ENCODE results near the gene MACF1.
"Not testable (repeated sequence)": the region's sequence is repeated elsewhere in the genome, so short reads cannot be mapped to it uniquely, and the experiment has no call there.

MACF1 gene

DNA sequence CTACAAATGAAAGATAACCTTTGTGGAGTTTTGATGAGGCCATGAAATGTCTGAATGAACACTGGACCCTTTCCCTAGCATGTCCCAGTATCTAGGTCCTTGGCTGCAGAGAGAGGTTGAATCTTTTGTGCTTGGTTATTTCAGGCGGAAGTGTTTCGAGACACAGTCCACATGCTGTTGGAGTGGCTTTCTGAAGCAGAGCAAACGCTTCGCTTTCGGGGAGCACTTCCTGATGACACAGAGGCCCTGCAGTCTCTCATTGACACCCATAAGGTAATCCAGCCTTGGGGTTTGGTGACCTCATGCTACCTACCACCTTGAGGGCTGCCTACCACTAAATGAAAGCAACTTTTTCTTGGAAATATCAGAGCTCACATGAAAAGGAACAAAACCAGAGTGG, 248.0 kb downstream of the MACF1 start:
- DNase-seq (ENCODE audit: low read depth, low spot score): no peak

- DNase-seq (ENCODE audit: low read depth, low spot score): no peak
Observed at GRCh38 chr1:39453603-39454002, 249.1 kb downstream of the MACF1 start.

GRCh38 chr1:39458991-39459390, 254.5 kb downstream of the MACF1 start:
- DNase-seq (ENCODE audit: low read depth, low spot score): no peak

DNA sequence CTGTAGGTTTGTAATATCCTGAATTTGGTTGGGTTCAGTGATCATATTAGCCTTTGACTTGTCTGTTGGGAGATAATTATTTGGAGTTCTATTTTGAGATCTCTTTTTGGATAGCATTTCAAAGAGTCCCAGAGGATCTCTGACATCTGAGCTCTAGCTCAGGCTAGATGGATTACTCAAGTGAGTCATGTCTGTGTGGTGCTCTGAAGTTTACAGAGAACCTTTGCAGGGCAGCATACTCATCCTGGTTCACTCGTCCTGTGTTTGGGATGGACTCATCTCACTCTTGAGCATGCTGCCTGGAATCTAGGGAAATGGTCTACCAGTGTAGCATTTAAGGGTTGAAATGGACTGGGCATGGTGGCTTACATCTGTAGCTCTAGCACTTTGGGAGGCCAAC, 257.6 kb downstream of the MACF1 start:
- no peak for DNase-seq (ENCODE audit: low read depth, low spot score)

GRCh38 chr1:39466413-39467107, 262.1 kb downstream of the MACF1 start:
- no peak for DNase-seq (ENCODE audit: low read depth, low spot score)

- not testable (repeated sequence) for DNase-seq (ENCODE audit: low read depth, low spot score)
Observed at GRCh38 chr1:39467108-39467720, 262.7 kb downstream of the MACF1 start.

GRCh38 chr1:39469150-39469549, 264.7 kb downstream of the MACF1 start:
- DNase-seq (ENCODE audit: low read depth, low spot score): no peak

DNA sequence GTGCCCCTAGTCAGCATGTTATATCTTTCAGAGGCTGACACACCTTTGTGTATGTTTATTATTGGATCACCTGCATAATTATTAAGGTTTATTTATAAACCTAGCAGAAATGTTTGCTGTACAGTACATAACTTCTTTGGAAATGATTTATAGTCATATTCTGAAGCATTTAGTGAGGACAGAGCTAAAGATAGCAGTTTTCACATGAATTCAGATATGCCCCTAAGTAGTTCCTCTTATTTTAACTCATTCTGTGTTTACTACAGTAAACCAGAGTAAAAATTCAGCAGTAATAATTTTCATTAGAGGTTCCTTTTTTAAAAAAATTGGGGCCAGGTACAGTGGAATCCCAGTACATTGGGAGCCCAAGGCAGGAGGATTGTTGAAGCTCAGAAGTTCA, 265.5 kb downstream of the MACF1 start:
- DNase-seq (ENCODE audit: low read depth, low spot score): no peak

DNA sequence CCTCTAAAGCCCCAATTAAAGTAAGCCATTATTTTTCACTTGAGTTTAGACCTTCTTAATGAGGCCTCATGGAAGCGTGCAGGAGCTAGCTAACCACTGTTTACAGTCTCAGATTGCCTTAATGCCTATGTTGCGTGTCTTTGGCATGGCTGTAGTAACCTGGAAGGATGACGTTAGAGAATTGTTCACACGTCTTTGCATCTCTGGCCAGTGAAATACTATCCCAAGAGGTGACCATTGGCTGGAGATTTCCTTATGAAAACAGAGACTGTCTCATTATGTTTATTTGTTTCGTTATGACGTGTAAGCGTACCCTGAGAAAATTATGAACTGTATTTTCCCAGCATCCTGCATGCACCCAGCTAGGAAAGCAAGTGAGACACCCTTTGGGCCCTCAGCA, 268.3 kb downstream of the MACF1 start:
- DNase-seq (ENCODE audit: low read depth, low spot score): no peak

DNA sequence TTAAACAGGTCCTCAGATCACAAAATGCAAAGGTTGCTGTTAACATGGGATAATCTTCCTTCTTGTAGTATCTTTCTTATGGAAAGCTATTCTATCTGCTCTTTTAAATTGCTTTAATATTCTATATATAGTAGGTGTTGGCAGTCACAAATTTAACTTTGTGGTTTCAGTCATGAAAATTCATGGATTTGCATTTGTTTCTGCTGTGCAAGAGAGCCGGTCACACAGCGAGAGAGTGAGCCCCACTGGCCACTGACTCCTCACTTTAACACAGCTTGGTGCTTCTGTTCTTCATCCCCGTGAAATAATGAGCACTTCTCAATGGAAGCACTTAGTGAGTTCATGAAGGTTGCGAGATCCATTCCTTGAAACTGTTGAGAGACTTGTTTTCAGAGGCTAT, 268.8 kb downstream of the MACF1 start:
- DNase-seq (ENCODE audit: low read depth, low spot score): no peak

DNA sequence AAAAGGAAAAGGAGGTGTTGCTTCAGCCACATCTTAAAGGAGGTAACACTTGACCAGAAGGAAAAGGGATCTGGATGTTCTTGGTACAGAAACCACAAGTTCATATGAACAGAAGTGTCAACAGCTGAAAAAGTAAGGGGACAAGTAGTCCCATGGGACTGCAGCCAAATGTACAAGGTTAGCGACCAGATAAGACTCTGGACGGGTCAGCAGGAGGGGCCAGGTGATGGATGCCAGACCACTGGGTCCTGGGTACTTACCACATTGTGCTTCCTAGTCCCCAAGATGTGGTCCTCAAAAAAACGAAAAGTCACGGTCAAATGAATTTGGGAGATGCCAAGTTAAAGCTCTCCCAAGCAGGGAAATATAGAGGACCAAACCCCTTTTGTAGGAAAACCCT, 270.3 kb downstream of the MACF1 start:
- DNase-seq (ENCODE audit: low read depth, low spot score): no peak

DNA sequence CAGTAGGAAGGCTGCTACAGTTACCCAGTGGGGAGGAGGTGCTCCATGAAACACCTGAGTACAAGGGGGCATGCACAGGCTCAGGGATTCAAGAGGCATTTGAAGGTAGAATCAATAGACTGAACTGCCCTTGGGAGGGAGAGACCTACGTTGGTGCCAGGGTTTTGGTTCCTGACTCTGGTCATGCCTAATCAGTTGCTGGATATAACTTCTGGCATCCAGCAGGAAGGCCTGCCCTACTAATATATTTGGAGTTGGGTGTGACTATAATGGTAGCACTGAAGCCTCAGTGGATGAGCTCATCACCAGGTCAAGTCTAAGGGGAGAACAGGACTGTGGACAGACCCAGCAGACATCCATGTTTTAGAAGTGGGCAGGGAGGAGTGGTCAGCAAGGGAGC, 271.1 kb downstream of the MACF1 start:
- not testable (repeated sequence) for DNase-seq (ENCODE audit: low read depth, low spot score)

DNA sequence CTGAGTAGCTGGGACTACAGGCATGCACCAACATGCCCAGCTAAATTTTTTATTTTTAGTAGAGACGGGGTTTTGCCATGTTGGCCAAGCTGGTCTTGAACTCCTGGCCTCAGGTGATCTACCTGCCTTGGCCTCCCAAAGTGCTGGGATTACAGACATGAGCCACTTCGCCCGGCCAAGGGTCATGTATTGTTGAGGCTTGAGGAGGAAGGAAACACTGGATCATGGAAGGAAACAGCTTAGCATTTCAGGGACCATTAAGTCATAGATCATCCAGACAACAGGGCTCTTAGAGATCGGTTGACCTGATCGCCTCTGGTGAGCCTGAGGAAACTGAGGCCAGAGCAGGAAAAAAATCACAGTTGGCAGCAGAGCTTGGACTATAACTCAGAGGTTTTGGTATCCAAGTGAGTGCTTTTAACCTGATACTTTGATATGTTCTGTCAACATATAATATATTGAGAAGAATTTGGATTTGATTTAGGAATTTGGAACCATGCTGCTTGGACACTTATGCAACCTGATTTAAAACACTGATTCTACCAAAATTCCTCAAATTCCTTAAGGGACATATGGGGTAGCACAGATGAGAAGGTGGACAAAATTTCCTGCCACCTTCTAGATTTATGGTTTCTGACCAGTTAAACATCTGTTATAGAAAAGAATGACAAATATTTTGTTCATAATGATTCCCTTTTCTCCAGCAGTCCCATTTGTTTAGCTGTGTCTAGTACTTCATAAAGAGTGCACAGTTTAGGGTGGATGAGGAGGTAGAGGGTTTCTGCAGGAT, 273.8 kb downstream of the MACF1 start:
- DNase-seq (ENCODE audit: low read depth, low spot score): no peak

DNA sequence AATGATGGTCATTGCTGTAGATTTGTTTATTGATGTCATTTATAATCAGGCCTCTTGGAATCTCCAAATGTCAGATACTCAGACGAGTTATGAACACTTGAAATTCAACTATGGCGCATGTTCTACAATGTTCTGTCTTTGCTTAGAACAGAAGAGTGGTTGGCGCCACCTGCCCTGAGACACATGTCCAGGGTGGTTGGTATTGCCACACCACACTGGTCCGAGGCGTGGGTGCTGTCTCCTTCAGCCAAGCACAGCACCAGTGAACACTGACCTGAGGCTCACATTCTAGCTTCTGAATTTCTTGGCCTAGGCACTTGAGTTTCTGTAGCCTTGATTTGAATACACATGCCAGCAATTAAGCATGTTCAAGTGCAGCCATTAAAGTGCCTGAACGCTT, 276.8 kb downstream of the MACF1 start:
- no peak for DNase-seq (ENCODE audit: low read depth, low spot score)

GRCh38 chr1:39483276-39483675, 278.8 kb downstream of the MACF1 start:
- no peak for DNase-seq (ENCODE audit: low read depth, low spot score)

DNA sequence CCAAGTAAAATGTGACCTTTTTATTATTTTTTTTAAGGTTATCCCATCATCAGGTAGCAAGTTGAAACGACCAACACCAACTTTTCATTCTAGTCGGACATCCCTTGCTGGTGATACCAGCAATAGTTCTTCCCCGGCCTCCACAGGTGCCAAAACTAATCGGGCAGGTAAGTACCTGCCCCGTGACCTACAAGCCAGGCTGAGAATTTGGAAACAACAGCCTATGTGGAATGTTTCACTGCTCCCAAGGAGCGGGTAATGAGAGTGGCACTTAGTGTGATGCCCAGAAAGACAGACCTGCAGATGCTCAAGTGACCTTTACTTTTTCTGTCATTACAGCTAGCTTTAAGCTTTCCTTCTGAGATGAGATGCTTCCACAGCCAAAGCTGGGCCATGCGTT, 280.1 kb downstream of the MACF1 start:
- DNase-seq (ENCODE audit: low read depth, low spot score): no peak

DNA sequence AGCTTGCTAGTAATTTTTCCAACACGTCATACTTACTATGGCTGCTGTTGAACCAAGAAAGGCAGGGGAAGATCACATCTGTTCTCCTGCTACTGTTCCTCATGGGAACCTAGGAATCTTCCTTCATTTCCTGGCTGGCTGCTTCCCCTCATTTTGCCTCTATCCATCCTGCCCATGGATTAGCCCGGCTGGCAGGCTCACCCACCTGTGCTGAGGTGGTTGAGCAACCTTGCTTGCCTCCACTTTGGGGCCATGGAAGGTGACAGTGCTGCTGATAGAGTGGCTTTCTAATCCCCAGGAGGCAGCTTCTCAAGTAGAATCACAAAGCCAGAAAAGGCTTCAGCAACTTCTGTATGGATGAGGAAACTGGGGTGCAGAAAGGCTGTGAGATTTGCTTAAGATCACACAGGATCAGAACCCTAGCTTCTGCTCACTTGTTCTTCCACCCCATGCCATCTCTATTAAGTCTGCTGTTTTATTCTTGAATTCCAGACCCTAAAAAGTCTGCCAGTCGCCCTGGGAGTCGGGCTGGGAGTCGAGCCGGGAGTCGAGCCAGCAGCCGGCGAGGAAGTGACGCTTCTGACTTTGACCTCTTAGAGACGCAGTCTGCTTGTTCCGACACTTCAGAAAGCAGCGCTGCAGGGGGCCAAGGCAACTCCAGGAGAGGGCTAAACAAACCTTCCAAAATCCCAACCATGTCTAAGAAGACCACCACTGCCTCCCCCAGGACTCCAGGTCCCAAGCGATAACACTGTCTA, 280.7 kb downstream of the MACF1 start:
- no peak for DNase-seq (ENCODE audit: low read depth, low spot score)

GRCh38 chr1:39488012-39488545, 283.6 kb downstream of the MACF1 start:
- no peak for DNase-seq (ENCODE audit: low read depth, low spot score)

- no peak for DNase-seq (ENCODE audit: low read depth, low spot score)
Observed at GRCh38 chr1:39488793-39489566, 284.5 kb downstream of the MACF1 start.

- no peak for DNase-seq (ENCODE audit: low read depth, low spot score)
Observed at GRCh38 chr1:39489567-39490239, 285.2 kb downstream of the MACF1 start.
